IPS-20b (cell line): ENCODE data around the gene DDX10.

Experiments used
- H3K27ac ChIP-seq: one replicate; pipeline ENCODE4 v1.5.1; 2013; ENCODE audit warnings: low read length
- H3K27me3 ChIP-seq: 2 replicates; pipeline ENCODE4 v1.6.1; 2013; ENCODE audit warnings: mild to moderate bottlenecking, low read length, inconsistent platforms; ENCODE audit not compliant: insufficient read depth
- H3K36me3 ChIP-seq: 2 replicates; pipeline ENCODE4 v1.6.1; 2013; ENCODE audit warnings: low read depth, mild to moderate bottlenecking, inconsistent platforms, low read length, moderate library complexity; ENCODE audit not compliant: insufficient read depth
- H3K4me1 ChIP-seq: 2 replicates; pipeline ENCODE4 v1.6.1; 2013; ENCODE audit warnings: mild to moderate bottlenecking, control low read depth, inconsistent platforms, low read length, moderate library complexity; ENCODE audit not compliant: insufficient read depth
- H3K4me3 ChIP-seq: 2 replicates; pipeline ENCODE4 v1.5.1; 2013; ENCODE audit warnings: mild to moderate bottlenecking, low read length, inconsistent platforms
- H3K9ac ChIP-seq: 2 replicates; pipeline ENCODE4 v1.6.1; 2013; ENCODE audit warnings: low read depth, mild to moderate bottlenecking, inconsistent platforms, low read length, moderate library complexity
- H3K9me3 ChIP-seq: 2 replicates; pipeline ENCODE4 v1.6.1; 2013; ENCODE audit warnings: mild to moderate bottlenecking, low read depth, low read length, inconsistent platforms; ENCODE audit not compliant: insufficient read depth

DDX10 gene

DNA sequence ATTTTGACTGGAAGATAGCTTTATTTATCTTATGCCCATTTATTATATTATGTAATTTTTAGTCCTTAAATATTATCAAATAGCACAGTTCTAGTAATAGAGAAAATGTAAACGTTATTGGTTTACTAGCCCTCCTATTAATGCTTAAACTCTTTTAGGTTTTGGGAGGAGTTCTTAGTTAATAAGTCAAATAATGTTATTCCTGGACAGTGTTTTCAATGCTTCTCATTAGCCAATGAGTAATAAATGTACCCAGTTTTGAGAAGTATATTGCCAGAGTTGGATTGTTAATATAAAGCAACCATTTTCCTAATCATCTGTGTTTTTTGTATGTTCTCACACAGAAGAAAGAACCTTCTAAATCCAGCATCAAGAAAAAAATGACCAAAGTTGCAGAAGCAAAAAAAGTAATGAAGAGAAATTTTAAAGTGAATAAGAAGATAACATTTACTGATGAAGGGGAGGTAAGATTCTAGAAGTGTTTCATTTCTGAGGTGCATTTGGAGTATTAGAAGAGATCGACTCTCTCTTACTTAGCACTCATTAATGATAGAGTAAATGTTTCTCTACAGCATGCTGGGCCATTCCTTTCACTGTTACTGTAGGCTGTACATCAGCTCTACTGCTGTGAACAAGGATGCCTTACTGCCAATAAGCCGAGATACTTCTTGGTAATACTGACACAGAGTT lies 173.4 kb downstream of the DDX10 start:
- Histone ChIP-seq H3K4me1 (peaks cover 2% of the 10 kb centered on the region; the same call in 1 of the 2 replicates), H3K27me3 (no peaks in the 10 kb centered on the region), H3K9ac (no peak overlapping the region), H3K4me3 (no peak overlapping the region), H3K9me3 (no peaks in the 10 kb centered on the region), H3K36me3 (peaks cover 14% of the 10 kb centered on the region), H3K27ac (no peak overlapping the region)

DNA sequence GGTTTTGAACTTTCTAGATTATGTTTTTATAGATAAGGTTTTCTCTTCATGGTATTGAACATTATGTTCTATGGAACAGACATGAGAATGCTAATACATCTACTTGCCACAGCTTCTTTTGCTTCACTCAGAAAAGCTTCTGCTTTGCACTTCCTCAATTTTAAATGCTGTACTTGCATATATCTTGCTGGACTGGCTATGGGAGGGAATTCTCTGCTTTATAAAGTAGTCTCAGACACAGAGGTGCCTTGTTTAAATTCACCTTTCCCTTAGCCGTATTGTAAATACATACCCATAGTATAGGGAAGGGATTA lies 173.9 kb downstream of the DDX10 start:
- Histone ChIP-seq H3K36me3 (peaks cover 14% of the 10 kb centered on the region), H3K27ac (no peak overlapping the region), H3K27me3 (no peaks in the 10 kb centered on the region), H3K4me1 (peaks cover 2% of the 10 kb centered on the region; the same call in 1 of the 2 replicates), H3K4me3 (no peak overlapping the region), H3K9ac (no peak overlapping the region), H3K9me3 (no peaks in the 10 kb centered on the region)

DNA sequence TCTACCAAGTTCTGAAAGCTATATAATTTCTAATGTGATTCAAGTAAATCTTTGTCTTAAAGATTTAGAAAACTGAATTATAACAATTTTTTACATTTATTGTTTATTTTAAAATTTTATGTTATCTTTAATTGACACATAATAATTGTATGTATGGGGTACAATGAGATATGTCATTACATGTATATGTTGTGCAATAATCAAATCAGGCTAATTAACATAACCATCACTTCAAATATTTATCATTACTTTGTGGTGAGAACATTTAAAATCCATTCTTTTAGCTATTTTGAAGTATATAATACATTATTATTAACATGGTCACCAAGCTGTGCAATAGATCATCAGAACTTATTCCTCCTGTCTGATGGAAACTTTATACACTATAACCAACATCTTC lies 181.1 kb downstream of the DDX10 start:
- Histone ChIP-seq H3K9me3 (no peaks in the 10 kb centered on the region), H3K9ac (no peak overlapping the region), H3K4me1 (no peaks in the 10 kb centered on the region), H3K27ac (no peak overlapping the region), H3K36me3 (no peaks in the 10 kb centered on the region; the same call in 1 of the 2 replicates), H3K27me3 (no peaks in the 10 kb centered on the region), H3K4me3 (no peak overlapping the region)

DNA sequence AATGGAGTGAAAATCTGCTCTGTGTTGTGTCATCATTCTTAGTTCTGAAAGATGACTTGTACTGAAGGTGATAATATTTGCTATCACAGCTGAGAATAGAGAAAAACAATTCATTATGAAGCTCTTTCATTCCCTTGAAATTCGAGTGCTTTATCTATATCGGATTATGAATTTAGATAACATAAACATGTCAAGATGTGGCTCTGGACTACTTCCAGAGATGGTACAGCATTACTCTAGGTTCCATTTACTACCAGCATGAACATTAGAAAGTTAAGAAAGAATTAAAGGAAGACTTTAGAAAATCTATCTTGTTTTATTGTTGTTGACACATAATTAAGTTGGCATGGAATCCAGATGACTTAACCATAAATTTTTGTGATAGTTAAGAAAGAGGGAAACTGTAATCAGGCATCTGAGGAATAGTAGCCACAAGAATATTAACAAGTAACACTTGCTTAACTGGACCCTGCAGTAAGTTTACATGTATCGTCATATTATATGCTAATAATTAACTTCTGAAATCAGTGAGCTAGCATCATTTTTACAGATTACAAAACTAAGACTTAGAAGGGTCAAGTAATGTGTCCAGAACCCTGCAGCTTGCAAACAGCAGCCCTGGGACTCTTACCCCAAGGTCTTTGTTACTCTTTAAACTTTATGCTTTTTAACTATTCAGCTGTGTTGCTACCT lies 182.6 kb downstream of the DDX10 start:
- H3K9ac ChIP-seq, result no peak overlapping the region
- H3K9me3 ChIP-seq, result no peaks in the 10 kb centered on the region
- H3K27ac ChIP-seq, result no peak overlapping the region
- H3K36me3 ChIP-seq, result no peaks in the 10 kb centered on the region; the same call in 1 of the 2 replicates
- no peaks in the 10 kb centered on the region for H3K27me3 ChIP-seq
- H3K4me1 ChIP-seq, result no peaks in the 10 kb centered on the region
- H3K4me3 ChIP-seq, result no peak overlapping the region

DNA sequence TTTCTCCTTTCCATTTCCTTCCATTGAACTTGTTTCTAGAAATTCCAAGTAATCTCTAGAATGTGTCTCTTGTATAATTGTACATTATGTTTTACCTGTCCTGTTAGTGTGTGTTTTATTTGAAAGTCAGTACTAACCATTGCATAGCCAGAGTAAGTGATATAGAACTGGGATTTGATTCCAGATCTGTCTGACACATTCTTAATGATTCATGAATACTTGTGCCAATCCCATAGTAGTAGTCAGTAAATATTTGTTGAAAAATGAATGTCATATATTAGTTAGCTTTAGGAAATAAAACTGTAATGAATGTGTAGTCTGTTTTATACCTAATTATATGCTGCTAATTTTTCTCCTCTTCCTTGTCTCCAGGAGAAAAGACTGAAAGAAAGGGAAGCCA lies 186.9 kb downstream of the DDX10 start:
- Histone ChIP-seq H3K27me3 (no peaks in the 10 kb centered on the region), H3K9ac (no peak overlapping the region), H3K4me1 (no peaks in the 10 kb centered on the region), H3K9me3 (no peaks in the 10 kb centered on the region), H3K27ac (no peak overlapping the region), H3K36me3 (no peaks in the 10 kb centered on the region; the same call in 1 of the 2 replicates), H3K4me3 (no peak overlapping the region)

DNA sequence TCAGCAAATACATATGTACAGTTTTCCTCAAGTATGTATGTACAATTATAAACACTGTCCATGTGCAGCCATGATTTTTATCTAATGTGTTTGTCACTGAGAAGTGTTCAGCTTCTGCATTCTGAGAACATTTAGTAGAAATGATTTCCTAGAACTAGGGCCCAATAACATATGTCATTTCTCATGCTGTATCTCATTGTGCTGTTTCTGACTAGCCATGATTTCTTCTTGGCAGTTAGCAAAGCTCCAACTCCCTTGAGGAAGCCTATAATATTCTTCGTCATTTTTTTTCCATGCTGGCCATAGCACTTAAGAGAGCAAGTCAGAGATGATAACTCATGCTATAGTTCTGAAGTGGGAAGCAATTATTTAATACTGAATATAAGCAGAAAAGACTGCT lies 187.8 kb downstream of the DDX10 start:
- Histone ChIP-seq H3K9me3 (no peaks in the 10 kb centered on the region), H3K27ac (no peak overlapping the region), H3K4me3 (no peak overlapping the region), H3K36me3 (no peaks in the 10 kb centered on the region; the same call in 1 of the 2 replicates), H3K9ac (no peak overlapping the region), H3K27me3 (no peaks in the 10 kb centered on the region), H3K4me1 (no peaks in the 10 kb centered on the region)

DNA sequence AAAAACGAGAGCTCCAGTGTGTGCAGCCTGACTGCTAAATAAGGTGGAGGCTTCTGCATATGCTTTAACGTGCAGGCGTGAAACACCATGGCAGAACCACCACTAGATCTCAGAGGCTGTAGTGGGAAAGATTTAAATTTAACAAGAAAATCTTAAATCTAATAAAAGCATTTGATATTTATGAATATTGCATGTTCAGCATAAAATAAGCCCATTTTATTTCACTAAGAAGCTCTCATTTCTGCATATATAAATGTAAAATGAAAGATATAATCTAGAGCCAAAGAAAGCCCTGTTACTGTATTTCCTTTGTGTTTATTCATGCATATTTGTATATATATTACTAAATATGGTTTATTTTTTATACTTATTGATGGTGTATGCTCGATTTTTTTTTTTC lies 188.3 kb downstream of the DDX10 start:
- Histone ChIP-seq H3K27me3 (no peaks in the 10 kb centered on the region), H3K27ac (no peak overlapping the region), H3K9ac (no peak overlapping the region), H3K36me3 (no peaks in the 10 kb centered on the region; the same call in 1 of the 2 replicates), H3K4me3 (no peak overlapping the region), H3K9me3 (no peaks in the 10 kb centered on the region), H3K4me1 (no peaks in the 10 kb centered on the region)

DNA sequence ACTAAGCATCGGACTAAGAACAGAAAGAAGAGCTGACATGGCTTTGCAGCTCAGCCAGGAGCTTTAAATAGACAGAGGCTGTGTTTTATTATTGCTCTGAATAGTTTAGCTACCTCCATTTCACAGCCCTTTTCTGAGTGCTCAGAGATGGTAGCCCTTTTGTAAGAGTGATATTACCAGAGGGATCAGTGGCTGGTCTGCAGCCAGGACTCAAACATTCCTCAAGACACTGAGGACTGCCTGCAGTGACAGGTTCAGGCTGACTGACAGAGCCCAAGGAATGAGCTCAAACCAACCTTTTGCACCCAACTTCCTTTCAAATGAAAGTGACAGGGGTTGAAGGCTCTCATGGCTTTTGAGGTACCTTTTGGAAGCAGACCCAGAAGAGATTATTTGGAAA lies 189.0 kb downstream of the DDX10 start:
- Histone ChIP-seq H3K4me3 (no peak overlapping the region), H3K27ac (no peak overlapping the region), H3K36me3 (no peaks in the 10 kb centered on the region; the same call in 1 of the 2 replicates), H3K9ac (no peak overlapping the region), H3K27me3 (no peaks in the 10 kb centered on the region), H3K9me3 (no peaks in the 10 kb centered on the region), H3K4me1 (0 out of 2 replicates have a peak, but pooled peaks cover 3% of the 10 kb centered on the region)

DNA sequence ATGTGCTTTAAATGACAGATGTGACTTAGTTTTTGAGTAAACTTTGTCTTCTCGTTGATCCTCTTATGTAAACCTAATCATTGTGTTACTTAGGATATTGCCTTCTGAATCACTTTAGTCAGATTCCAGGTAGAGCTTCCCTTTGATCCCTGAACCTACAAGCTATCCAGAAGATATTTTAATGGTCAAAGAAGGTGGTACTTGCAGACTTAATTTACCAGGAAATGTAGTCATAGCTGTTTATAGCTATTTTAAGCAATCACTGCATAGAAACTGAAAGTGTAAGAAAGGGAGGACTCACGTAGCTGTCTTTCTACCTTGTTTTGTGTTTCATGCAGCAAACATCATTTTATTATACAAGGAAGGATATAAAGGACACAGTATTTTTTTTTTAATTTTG lies 189.5 kb downstream of the DDX10 start:
- H3K36me3 ChIP-seq, result no peaks in the 10 kb centered on the region; the same call in 1 of the 2 replicates
- no peak overlapping the region for H3K9ac ChIP-seq
- no peak overlapping the region for H3K27ac ChIP-seq
- no peaks in the 10 kb centered on the region for H3K27me3 ChIP-seq
- H3K4me3 ChIP-seq, result no peak overlapping the region
- no peaks in the 10 kb centered on the region for H3K9me3 ChIP-seq
- 0 out of 2 replicates have a peak, but pooled peaks cover 5% of the 10 kb centered on the region for H3K4me1 ChIP-seq

DNA sequence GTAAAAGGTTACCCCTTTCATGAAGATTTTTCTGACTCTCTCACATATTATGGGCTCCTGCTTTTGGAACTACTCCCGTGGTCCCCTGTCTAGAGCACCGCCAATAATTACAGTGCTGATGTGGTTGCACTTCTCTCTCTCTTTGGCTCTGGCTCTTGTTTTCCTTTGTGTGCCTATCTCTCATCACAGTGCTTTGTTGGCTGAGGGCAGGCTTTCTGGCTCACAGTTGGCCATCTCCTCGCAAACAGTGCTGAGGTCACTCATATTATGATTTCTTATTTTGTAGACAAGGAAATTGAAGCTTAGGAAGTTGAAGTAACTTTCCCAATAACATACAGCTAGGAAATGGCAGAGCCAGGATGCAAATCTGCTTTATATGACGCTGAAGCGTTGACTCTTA lies 192.5 kb downstream of the DDX10 start:
- H3K27me3 ChIP-seq, result no peaks in the 10 kb centered on the region
- H3K9me3 ChIP-seq, result no peaks in the 10 kb centered on the region
- no peak overlapping the region for H3K9ac ChIP-seq
- H3K27ac ChIP-seq, result no peak overlapping the region
- no peak overlapping the region for H3K4me3 ChIP-seq
- 0 out of 2 replicates have a peak, but pooled peaks cover 5% of the 10 kb centered on the region for H3K4me1 ChIP-seq
- H3K36me3 ChIP-seq, result no peaks in the 10 kb centered on the region; the same call in 1 of the 2 replicates

DNA sequence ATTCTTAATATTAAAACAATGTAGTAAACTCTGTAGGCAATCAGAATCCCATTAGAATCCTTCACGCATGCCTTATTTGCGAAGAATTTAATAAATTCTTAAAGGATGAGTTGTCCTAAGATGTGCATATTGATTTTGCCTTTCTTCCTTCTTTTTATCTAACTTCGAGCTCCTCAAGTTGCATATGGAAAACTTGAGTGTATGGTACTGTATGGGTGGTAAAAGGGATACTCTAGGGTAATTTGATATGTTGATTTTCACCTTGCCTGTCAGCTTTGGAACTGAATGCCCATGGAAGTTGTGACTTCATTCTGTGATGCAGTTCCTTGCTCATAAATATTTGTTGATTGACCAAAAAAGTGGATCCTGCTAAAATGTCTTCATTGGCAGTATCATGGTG lies 193.8 kb downstream of the DDX10 start:
- Histone ChIP-seq H3K9ac (no peak overlapping the region), H3K4me1 (0 out of 2 replicates have a peak, but pooled peaks cover 5% of the 10 kb centered on the region), H3K9me3 (no peaks in the 10 kb centered on the region), H3K27ac (no peak overlapping the region), H3K4me3 (no peak overlapping the region), H3K27me3 (no peaks in the 10 kb centered on the region), H3K36me3 (no peaks in the 10 kb centered on the region)

DNA sequence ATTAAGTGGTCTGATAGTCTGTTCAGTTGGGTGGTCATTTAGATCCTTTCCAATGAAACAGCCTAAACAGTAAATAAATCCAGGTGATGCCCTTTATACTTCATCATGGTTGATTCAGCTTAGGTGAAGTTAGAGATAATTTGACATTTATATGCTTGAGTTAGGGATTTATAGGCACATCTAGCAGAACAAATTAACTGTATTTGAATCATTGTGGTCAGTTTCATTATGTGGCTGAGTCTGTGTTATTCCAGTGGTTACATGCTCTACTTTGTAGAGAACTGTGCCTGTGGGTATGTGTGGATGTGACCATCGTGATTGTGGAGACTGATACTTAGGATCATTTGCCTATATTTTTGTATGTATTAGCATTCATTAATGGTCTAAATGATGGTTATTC lies 194.6 kb downstream of the DDX10 start:
- Histone ChIP-seq H3K27ac (no peak overlapping the region), H3K4me1 (0 out of 2 replicates have a peak, but pooled peaks cover 5% of the 10 kb centered on the region), H3K9ac (no peak overlapping the region), H3K9me3 (no peaks in the 10 kb centered on the region), H3K27me3 (no peaks in the 10 kb centered on the region), H3K36me3 (no peaks in the 10 kb centered on the region), H3K4me3 (no peak overlapping the region)
